Measurements from ENCODE around the gene AP2S1. TPM values are rescaled to one million over a fixed set of nuclear protein-coding genes. Genes with fewer than 3 reads are reported as not detected.
"Not testable (repeated sequence)": the region's sequence is repeated elsewhere in the genome, so short reads cannot be mapped to it uniquely, and the experiment has no call there.

Gene AP2S1
- total and polyA plus RNA-seq, 3 experiments from 2014 or later: 74.3 to 121 (median 121) TPM

- not testable (repeated sequence) for H3K36me3 ChIP-seq (ENCODE audit: insufficient read depth, low read length)
- peaks cover 23 to 43% (median 33%) of the 10 kb centered on the region in 3 donors for H3K4me1 Mint-ChIP-seq
These were observed 28.2 kb downstream of the AP2S1 start for GRCh38 chr19:46822410-46822787.

GRCh38 chr19:46821512-46822409, 28.9 kb downstream of the AP2S1 start:
- Mint-ChIP-seq H3K4me3 (peak overlapping the region in 6 of 7 donors; percentile 38 to 73 (median 52)), H3K36me3 (no peaks in the 10 kb centered on the region), H3K27me3 (no peaks in the 10 kb centered on the region), H3K9me3 (no peaks in the 10 kb centered on the region), H3K4me1 (peaks cover 24 to 43% (median 33%) of the 10 kb centered on the region in 3 donors), H3K27ac (peak overlapping the region; percentile 76 to 90 (median 86))
- Histone ChIP-seq H3K4me3 (ENCODE audit: low read length) (no peak overlapping the region), H3K9me3 (ENCODE audit: low read length) (no peaks in the 10 kb centered on the region), H3K36me3 (ENCODE audit: insufficient read depth, low read length) (no peaks in the 10 kb centered on the region), H3K4me1 (ENCODE audit: insufficient read depth, low read length) (peaks cover 33% of the 10 kb centered on the region), H3K27ac (ENCODE audit: low read depth, low read length) (no peak overlapping the region), H3K27me3 (ENCODE audit: insufficient read depth, low read length, poor library complexity, severe bottlenecking) (no peaks in the 10 kb centered on the region)
- ChIA-PET CTCF (interaction anchor here (0.6 to 3.8 kb wide), 12 partner anchors 9 to 118 kb away, joined by 3 to 22 read pairs (median 4); partner anchors contain the start of gene SLC1A5), POLR2A (interaction anchor here (0.6 to 2.0 kb wide), 4 partner anchors 28 to 37 kb away, joined by 4 to 10 read pairs (median 6); partner anchors contain the start of gene SLC1A5)
- peak; percentile 40 to 75 (median 48) for DNase-seq

More at GRCh38 chr19:46822410-46822787, 28.2 kb downstream of the AP2S1 start:
- DNase-seq; H3K9me3 ChIP-seq (ENCODE audit: low read length); H3K4me3 ChIP-seq (ENCODE audit: low read length); H3K27me3 Mint-ChIP-seq; H3K9me3 Mint-ChIP-seq; H3K27me3 ChIP-seq (ENCODE audit: insufficient read depth, low read length, poor library complexity, severe bottlenecking); H3K27ac ChIP-seq (ENCODE audit: low read depth, low read length); H3K36me3 Mint-ChIP-seq: not testable (repeated sequence)
- peaks cover 33% of the 10 kb centered on the region for H3K4me1 ChIP-seq (ENCODE audit: insufficient read depth, low read length)
- ChIA-PET POLR2A (interaction anchor here (0.8 to 2.0 kb wide), 2 partner anchors 34 to 38 kb away, joined by 6 to 10 read pairs; partner anchors contain the start of gene SLC1A5), CTCF (interaction anchor here (1.4 to 3.8 kb wide), 7 partner anchors 9 to 64 kb away, joined by 4 to 22 read pairs (median 4); no protein-coding TSS in a partner anchor)
- peak overlapping the region in 1 of 7 donors; percentile 9 for H3K4me3 Mint-ChIP-seq
- H3K27ac Mint-ChIP-seq: peak overlapping the region; percentile 51 to 90 (median 76)

GRCh38 chr19:46818812-46819211, 31.8 kb downstream of the AP2S1 start:
- Mint-ChIP-seq H3K27ac (peak overlapping the region in 2 of 8 donors; percentile 32 to 66), H3K4me3 (no peak overlapping the region), H3K36me3 (no peaks in the 10 kb centered on the region), H3K9me3 (peaks cover 0 to 2% (median 0%) of the 10 kb centered on the region in 5 donors), H3K4me1 (peaks cover 21 to 33% (median 23%) of the 10 kb centered on the region in 3 donors), H3K27me3 (no peaks in the 10 kb centered on the region)
- Histone ChIP-seq H3K9me3 (ENCODE audit: low read length) (no peaks in the 10 kb centered on the region), H3K27ac (ENCODE audit: low read depth, low read length) (no peak overlapping the region), H3K27me3 (ENCODE audit: insufficient read depth, low read length, poor library complexity, severe bottlenecking) (no peaks in the 10 kb centered on the region), H3K4me1 (ENCODE audit: insufficient read depth, low read length) (peaks cover 33% of the 10 kb centered on the region), H3K4me3 (ENCODE audit: low read length) (no peak overlapping the region), H3K36me3 (ENCODE audit: insufficient read depth, low read length) (no peaks in the 10 kb centered on the region)
- DNase-seq: no peak
- ChIA-PET POLR2A (interaction anchor here (0.7 kb wide), 1 partner anchor 426 kb away, joined by 6 read pairs; no protein-coding TSS in a partner anchor), CTCF (no interaction called here)

- H3K36me3 Mint-ChIP-seq: no peaks in the 10 kb centered on the region
- H3K27ac Mint-ChIP-seq: peak overlapping the region in 1 of 8 donors; percentile 93
- no peak overlapping the region for H3K4me3 ChIP-seq (ENCODE audit: low read length)
- H3K27me3 ChIP-seq (ENCODE audit: insufficient read depth, low read length, poor library complexity, severe bottlenecking): no peaks in the 10 kb centered on the region
- H3K4me1 Mint-ChIP-seq: peaks cover 12 to 17% (median 16%) of the 10 kb centered on the region in 3 donors
- H3K4me3 Mint-ChIP-seq: no peak overlapping the region
- H3K27ac ChIP-seq (ENCODE audit: low read depth, low read length): no peak overlapping the region
- peaks cover 21% of the 10 kb centered on the region for H3K4me1 ChIP-seq (ENCODE audit: insufficient read depth, low read length)
- no peaks in the 10 kb centered on the region for H3K36me3 ChIP-seq (ENCODE audit: insufficient read depth, low read length)
- POLR2A ChIA-PET: no interaction called here
- no peak for DNase-seq
- no peaks in the 10 kb centered on the region for H3K27me3 Mint-ChIP-seq
- no peaks in the 10 kb centered on the region for H3K9me3 ChIP-seq (ENCODE audit: low read length)
- H3K9me3 Mint-ChIP-seq: peaks cover 0 to 2% (median 0%) of the 10 kb centered on the region in 5 donors
- CTCF ChIA-PET: no interaction called here
These were observed 34.6 kb downstream of the AP2S1 start for GRCh38 chr19:46815833-46816627.

GRCh38 chr19:46813839-46814358, 36.7 kb downstream of the AP2S1 start:
- Mint-ChIP-seq H3K27me3 (peaks cover 0 to 3% of the 10 kb centered on the region in 2 donors), H3K27ac (no peak overlapping the region), H3K4me1 (peaks cover 0 to 1% (median 0%) of the 10 kb centered on the region in 3 donors), H3K36me3 (no peaks in the 10 kb centered on the region), H3K4me3 (no peak overlapping the region), H3K9me3 (peaks cover 0 to 2% (median 0%) of the 10 kb centered on the region in 5 donors)
- no peaks in the 10 kb centered on the region for H3K36me3 ChIP-seq (ENCODE audit: insufficient read depth, low read length)
- CTCF ChIA-PET: no interaction called here
- no peak overlapping the region for H3K4me3 ChIP-seq (ENCODE audit: low read length)
- H3K4me1 ChIP-seq (ENCODE audit: insufficient read depth, low read length): peaks cover 1% of the 10 kb centered on the region
- POLR2A ChIA-PET: no interaction called here
- no peak overlapping the region for H3K27ac ChIP-seq (ENCODE audit: low read depth, low read length)
- H3K27me3 ChIP-seq (ENCODE audit: insufficient read depth, low read length, poor library complexity, severe bottlenecking): no peaks in the 10 kb centered on the region
- H3K9me3 ChIP-seq (ENCODE audit: low read length): no peaks in the 10 kb centered on the region
- no peak for DNase-seq

GRCh38 chr19:46812977-46813838, 37.4 kb downstream of the AP2S1 start:
- H3K27me3 ChIP-seq (ENCODE audit: insufficient read depth, low read length, poor library complexity, severe bottlenecking): no peaks in the 10 kb centered on the region
- DNase-seq: no peak
- ChIA-PET POLR2A (no interaction called here), CTCF (no interaction called here)
- H3K27ac Mint-ChIP-seq: peak overlapping the region in 1 of 8 donors; percentile 22
- H3K9me3 ChIP-seq (ENCODE audit: low read length): no peaks in the 10 kb centered on the region
- H3K4me3 Mint-ChIP-seq: no peak overlapping the region
- peaks cover 0 to 1% (median 0%) of the 10 kb centered on the region in 3 donors for H3K4me1 Mint-ChIP-seq
- no peak overlapping the region for H3K27ac ChIP-seq (ENCODE audit: low read depth, low read length)
- H3K27me3 Mint-ChIP-seq: peaks cover 0 to 3% of the 10 kb centered on the region in 2 donors
- H3K9me3 Mint-ChIP-seq: peaks cover 0 to 2% (median 0%) of the 10 kb centered on the region in 5 donors
- H3K36me3 ChIP-seq (ENCODE audit: insufficient read depth, low read length): no peaks in the 10 kb centered on the region
- H3K4me1 ChIP-seq (ENCODE audit: insufficient read depth, low read length): no peaks in the 10 kb centered on the region
- H3K4me3 ChIP-seq (ENCODE audit: low read length): no peak overlapping the region
- no peaks in the 10 kb centered on the region for H3K36me3 Mint-ChIP-seq

- Mint-ChIP-seq H3K36me3 (no peaks in the 10 kb centered on the region), H3K9me3 (no peaks in the 10 kb centered on the region), H3K27ac (no peak overlapping the region), H3K4me3 (no peak overlapping the region), H3K27me3 (peaks cover 0 to 3% of the 10 kb centered on the region in 2 donors), H3K4me1 (no peaks in the 10 kb centered on the region)
- Histone ChIP-seq H3K36me3 (ENCODE audit: insufficient read depth, low read length) (no peaks in the 10 kb centered on the region), H3K9me3 (ENCODE audit: low read length) (no peaks in the 10 kb centered on the region), H3K27ac (ENCODE audit: low read depth, low read length) (no peak overlapping the region), H3K4me1 (ENCODE audit: insufficient read depth, low read length) (no peaks in the 10 kb centered on the region), H3K27me3 (ENCODE audit: insufficient read depth, low read length, poor library complexity, severe bottlenecking) (no peaks in the 10 kb centered on the region), H3K4me3 (ENCODE audit: low read length) (no peak overlapping the region)
- ChIA-PET POLR2A (no interaction called here), CTCF (no interaction called here)
- DNase-seq: no peak
These were observed 40.9 kb downstream of the AP2S1 start for GRCh38 chr19:46809534-46810272.

Data from CD8-positive, alpha-beta memory T cell (primary cell).